8988T (cell line): ENCODE measurements around the gene POGK.
"Not testable (repeated sequence)": the region's sequence is repeated elsewhere in the genome, so short reads cannot be mapped to it uniquely, and the experiment has no call there.

Experiments
- DNase-seq: peaks from one replicate; pipeline ENCODE4 v3.0.0; 2011

Gene POGK

GRCh38 chr1:166838766-166839599 lies at the start of gene POGK:
TSS of gene POGK (plus strand) at chr1:166839475. CDS start at chr1:166840957, 1,482 bp downstream.
- DNase-seq, result peak; percentile 86

- no peak for DNase-seq
These were observed 42.5 kb upstream of the POGK start for GRCh38 chr1:166796620-166797236.

- no peak for DNase-seq
These were observed 30.3 kb upstream of the POGK start for GRCh38 chr1:166808952-166809351.

GRCh38 chr1:166811691-166812090 lies 27.6 kb upstream of the POGK start:
- DNase-seq, result no peak

GRCh38 chr1:166813508-166814223 lies 25.6 kb upstream of the POGK start:
- DNase-seq, result no peak

- no peak for DNase-seq
These were observed 24.7 kb upstream of the POGK start for GRCh38 chr1:166814611-166815010.

GRCh38 chr1:166819974-166820373 lies 19.3 kb upstream of the POGK start:
- DNase-seq, result no peak

- DNase-seq, result no peak
These were observed 16.9 kb upstream of the POGK start for GRCh38 chr1:166822385-166822784.

- DNase-seq, result no peak
These were observed 11.8 kb upstream of the POGK start for GRCh38 chr1:166827426-166827825.

GRCh38 chr1:166829762-166830161 lies 9.5 kb upstream of the POGK start:
- not testable (repeated sequence) for DNase-seq

- DNase-seq, result no peak
These were observed 2.5 kb upstream of the POGK start for GRCh38 chr1:166836733-166837132.

- DNase-seq, result peak; percentile 34
These were observed 479 bp downstream of the POGK start for GRCh38 chr1:166839600-166840308.

GRCh38 chr1:166840309-166841274 lies 1.3 kb downstream of the POGK start:
- no peak for DNase-seq

- no peak for DNase-seq
These were observed 4.0 kb downstream of the POGK start for GRCh38 chr1:166843322-166843721.

- no peak for DNase-seq
These were observed 4.7 kb downstream of the POGK start for GRCh38 chr1:166843769-166844596.

- DNase-seq, result no peak
These were observed 5.5 kb downstream of the POGK start for GRCh38 chr1:166844791-166845190.

GRCh38 chr1:166848193-166848592 lies 8.9 kb downstream of the POGK start:
- no peak for DNase-seq

GRCh38 chr1:166849135-166849534 lies 9.9 kb downstream of the POGK start:
- DNase-seq, result no peak

- no peak for DNase-seq
These were observed 13.6 kb downstream of the POGK start for GRCh38 chr1:166852918-166853317.

- DNase-seq, result no peak
These were observed 16.3 kb downstream of the POGK start for GRCh38 chr1:166855558-166855957.

GRCh38 chr1:166857995-166858394 lies 18.7 kb downstream of the POGK start:
- DNase-seq, result no peak
